GM18519 (cell line): ENCODE results near the gene SKOR1.

Experiments used
- ATAC-seq: cut with Tn5 transposase; IDR thresholded peaks from one replicate; pipeline ENCODE4 v1.9.1; 2021; ENCODE audit warnings: mild to moderate bottlenecking, moderate library complexity; ENCODE audit not compliant: unreplicated experiment, low FRiP score

Gene SKOR1

DNA sequence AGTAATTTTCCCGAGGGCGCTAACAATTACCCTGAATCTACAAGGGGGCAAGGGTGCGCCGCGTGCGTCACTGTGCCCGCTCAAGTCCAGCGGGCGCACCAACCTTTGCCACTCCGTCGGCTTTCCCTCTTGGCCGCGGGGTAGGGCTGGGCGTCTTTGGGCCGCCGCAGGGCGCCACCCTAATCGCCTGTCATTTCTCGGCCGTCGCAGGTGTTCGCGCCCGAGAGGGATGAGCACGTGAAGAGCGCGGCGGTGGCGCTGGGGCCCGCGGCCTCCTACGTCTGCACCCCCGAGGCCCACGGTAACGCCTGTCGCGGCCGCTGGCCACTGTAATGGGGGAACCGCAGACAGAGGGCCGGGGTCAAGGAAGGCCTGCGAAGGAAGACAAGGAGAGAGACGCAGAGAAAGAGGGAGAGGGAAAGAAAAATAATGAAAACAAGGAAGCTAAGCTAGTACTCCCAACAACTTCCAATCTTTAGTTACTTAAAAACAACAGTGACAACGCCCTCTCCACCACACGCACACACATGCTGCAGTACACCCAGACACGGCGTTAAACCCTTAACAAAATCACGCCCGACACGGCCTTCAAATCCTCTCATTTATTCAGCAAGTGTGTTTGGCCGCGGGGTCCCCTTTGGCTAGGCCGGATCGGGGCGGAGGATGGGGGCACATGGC lies 3.8 kb downstream of the SKOR1 start:
- ATAC-seq = no peak

DNA sequence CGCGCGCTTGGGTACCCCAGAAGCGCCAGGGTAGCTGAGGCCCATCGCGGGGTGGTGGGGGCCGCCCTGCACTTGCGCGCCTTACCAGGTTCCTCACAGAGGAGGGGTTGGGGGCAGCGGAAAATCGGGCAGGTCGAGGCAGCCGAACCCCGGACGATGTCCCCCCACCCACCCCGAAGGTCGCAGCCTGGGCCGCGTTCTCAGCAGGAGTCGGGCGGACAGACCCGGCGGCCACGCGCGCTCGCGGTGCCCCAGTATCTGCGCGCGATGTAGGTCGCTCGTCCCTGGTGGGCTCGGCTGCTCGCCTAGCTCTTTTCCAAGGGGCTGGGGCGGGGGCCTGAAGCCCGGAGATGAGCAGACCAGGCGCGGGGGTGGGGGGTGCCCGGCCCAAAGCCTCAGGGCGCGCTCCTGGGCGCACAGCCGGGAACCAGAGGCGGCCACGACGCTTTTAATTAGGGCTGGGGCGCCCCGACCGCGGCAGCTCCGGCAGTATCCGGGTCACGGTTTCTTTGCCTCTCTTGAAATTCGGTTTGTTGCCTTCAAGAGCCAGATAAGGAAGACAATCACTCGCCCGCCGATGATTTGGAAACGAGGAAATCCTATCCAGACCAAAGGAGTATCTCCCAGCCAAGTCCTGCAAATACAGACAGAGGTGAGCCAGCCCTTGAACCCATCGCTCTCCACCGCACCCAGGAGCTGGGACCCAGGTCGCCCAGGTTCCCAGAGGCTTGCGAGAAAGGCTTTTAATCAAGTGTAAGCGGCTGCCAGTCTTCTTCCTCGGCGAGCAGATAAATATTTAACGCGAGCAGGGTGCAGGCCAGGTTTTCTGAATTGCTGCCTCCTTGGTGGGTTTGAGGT lies 4.6 kb downstream of the SKOR1 start:
- ATAC-seq = no peak

- ATAC-seq = no peak
Observed at GRCh38 chr15:67831363-67831762, 6.1 kb downstream of the SKOR1 start.

DNA sequence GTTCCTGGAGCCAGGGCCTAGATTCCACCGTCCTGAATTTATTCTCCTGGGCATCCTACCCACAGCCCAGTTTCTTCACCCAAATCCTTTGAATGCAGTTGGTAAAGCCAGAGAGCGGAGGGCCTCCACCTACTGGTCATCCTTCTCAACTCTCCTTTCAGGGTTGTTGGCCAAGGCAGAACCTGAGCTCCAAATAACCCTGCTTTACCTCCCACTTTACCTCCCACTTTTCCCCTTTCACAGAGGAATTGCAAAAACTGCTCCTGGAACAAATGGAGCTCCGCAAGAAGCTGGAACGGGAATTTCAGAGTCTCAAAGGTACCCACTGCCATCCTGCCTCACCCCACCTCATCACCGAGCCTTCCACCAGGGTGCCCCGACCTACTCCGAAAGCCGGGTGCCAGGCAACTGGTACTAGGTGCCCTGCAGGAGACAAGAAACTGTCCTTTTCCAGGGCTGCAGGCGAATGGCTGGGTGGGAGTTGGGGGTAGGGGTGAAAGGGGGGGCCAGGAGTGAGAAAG lies 6.8 kb downstream of the SKOR1 start:
- no peak for ATAC-seq

- ATAC-seq = no peak
Observed at GRCh38 chr15:67832897-67833709, 7.8 kb downstream of the SKOR1 start.

DNA sequence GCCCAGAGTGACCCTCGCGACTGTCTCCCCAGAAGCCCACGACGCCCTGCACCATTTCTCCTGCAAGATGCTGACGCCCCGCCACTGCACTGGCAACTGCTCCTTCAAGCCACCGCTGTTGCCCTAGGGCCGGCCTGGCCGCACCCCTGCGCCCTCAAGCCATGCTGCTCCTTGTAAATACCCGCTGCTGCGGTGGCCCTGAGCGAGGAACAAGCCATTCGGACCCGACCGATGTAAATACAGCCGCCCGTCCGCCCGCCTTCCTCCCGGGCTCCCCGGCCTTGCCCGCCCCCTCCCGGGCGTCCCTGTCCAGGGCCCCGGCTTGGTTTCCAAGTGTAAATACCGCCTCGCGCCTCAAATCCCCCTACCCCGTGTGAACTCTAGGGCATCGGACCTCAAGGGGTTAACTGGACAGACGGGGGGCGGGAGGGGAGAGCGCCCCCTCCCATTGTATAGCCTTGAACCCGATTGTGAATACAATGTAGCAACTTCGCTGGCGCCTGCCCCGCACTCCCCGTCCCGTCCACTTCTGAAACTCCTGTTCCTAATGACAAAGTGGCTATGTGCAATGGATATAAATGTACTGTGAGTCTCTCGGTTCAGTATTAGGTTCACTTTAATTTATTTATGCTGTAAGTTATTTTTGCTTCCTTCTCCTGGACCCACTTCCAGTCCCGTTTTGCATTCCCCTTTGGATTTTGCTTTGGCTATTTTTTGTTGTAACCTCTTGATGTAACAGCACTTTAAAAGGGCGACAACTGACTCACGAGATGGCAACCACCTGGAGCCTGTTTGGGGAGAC lies 8.6 kb downstream of the SKOR1 start:
- ATAC-seq = no peak

DNA sequence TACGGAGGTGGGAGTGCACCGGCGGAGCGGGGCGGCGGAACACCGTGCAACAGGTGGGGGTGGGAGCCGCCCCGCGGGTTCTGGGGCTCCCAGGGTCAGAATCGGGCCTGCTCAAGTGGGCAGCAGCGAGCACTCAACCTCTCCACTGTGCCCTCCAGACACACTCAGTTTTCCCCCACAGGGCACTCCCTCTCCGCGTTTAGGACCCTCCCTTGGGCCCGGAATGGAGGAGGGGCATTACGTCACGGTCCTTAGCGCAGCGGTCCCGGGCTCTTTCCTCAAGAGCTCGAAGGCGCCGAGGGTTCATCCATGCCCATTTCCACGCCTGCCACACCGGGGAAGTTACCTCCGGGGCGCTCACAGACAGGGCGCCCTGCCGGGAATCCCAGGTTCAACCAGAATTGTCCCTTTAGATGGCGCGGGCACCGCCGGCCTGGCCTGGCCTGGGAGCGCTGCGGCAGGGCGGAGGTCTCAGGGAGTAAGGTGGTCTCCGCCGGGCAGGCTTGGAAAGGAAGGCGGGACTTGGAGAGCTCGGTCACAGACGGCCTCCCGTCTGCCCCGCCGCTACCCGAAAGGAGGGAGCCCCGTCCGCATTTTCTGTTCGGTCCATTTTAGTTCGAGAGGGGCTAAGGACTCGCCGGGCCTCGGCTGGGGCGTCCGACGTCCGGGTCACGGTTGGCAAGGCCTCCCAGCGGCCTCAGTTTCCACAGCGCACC lies 9.4 kb downstream of the SKOR1 start:
- ATAC-seq = no peak

DNA sequence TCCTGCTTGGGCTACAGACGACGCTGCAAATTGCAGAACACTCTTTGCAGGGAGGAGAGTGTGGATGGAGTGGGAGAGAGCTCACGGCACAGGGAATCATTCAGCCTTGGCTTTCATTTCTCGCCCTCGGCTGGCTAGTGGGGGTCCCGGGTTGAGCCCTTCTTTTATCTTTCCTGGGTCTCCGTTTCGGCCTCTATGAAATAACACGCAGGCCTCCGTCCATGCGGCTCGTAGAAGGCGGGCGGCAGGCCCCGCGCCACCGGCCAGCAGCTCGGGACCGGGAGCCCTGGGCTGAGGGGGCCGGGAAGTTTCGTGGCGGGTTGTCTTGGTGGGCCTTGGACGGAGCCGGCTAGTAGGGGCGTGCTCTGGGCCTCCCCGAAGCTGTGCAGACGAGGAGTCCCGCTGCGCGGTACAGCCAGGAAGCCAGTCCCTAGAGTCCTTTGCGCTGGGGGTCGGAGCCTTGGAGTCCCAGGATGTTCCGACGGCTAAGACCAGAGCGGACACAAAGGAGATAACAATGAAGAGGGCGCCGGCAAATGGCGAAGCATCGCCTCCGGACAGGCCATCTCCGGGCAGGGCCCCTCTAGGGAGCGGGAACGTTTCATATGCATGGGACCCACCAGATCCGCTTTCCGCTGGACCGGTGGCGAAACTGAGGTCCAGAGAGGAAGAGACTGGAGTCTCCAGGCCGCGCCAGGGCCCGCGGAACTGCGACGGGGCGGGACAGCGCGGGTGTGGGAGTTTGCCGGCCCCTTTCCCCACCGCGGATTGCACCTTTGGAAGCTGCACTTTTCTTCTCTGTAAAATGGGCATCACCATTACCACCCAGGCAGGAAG lies 10.2 kb downstream of the SKOR1 start:
- no peak for ATAC-seq

DNA sequence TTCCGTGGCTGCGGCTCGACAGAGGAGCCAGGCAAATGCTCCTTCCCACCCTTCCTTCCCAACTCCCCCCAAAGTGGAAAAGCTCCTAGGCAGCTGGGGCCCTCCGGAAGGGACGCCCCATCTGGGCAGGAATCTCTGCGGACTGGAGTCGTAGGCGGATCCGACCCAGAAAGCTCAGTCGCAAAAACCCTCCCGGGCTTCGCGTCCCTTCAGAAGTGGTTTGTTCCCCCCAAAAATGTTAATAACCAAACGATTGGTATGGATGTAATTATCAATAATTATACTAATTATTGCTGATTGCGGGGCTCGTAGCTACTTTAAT lies 10.8 kb downstream of the SKOR1 start:
- ATAC-seq = no peak

GRCh38 chr15:67836477-67836876 lies 11.2 kb downstream of the SKOR1 start:
- ATAC-seq = no peak

- no peak for ATAC-seq
Observed at GRCh38 chr15:67836955-67837354, 11.6 kb downstream of the SKOR1 start.

DNA sequence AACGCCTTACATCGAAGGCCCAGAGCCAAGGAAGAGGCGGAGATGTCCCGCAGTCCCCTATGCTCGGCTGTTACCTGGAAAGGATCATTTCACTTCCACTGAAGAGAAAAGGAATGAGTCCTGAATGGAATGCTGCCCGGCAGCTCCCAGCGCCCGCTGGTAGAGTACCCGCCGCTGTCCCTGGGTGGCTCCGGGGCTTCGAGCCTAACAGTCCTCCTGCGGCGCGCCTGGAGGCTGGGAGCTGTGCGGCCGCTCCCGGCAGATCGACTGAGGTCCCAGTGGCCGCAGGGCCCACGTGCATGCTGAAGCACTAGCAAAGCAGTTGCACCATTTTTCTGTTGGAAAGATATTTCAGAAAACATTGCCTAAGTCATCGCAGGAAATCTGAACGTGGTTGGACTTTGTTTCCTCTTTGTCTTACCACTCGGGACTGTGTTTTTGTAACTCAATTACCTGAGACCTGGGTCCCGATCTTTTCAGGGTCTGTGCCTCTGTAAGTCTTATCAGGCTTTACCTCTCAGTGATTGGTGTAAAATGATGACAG lies 13.6 kb downstream of the SKOR1 start:
- ATAC-seq = no peak

GRCh38 chr15:67839499-67839928 lies 14.2 kb downstream of the SKOR1 start:
- no peak for ATAC-seq

DNA sequence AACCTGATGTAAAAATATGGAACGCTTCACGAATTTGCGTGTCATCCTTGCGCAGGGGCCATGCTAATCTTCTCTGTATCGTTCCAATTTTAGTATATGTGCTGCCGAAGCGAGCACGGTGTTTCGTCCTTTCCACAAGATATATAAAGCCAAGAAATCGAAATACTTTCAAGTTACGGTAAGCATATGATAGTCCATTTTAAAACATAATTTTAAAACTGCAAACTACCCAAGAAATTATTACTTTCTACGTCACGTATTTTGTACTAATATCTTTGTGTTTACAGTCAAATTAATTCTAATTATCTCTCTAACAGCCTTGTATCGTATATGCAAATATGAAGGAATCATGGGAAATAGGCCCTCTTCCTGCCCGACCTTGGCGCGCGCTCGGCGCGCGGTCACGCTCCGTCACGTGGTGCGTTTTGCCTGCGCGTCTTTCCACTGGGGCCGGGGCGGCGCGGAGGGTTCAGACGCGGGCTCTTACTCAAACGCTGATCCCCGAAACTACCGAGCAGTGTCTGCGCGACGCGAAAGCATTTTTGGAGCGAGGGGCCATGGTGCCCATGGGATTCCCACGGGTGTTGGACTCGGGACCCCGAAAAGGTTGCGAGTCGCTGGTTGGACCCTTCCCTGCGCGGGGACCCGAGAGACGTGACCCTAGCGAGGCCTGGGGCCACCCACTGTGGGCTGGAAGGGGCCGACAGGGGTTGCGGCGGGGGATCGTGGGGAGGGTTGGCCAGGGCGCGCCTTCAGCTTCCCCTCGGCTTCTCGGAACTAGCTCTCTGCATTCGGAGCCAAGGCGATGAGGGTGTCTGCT lies 14.8 kb downstream of the SKOR1 start, which contains the start of gene RNU6-1:
Gene RNU6-1 (minus strand): TSS at position 117 of the 820 bp plus-strand sequence.
- ATAC-seq = peak; percentile 69

GRCh38 chr15:67840749-67841512 lies 15.6 kb downstream of the SKOR1 start:
- no peak for ATAC-seq

- ATAC-seq = no peak
Observed at GRCh38 chr15:67841513-67841762, 16.1 kb downstream of the SKOR1 start.

- ATAC-seq = no peak
Observed at GRCh38 chr15:67843092-67843501, 17.8 kb downstream of the SKOR1 start.
